NCI-H146 (cell line): ENCODE results near the gene SPINK5.

Source experiments
- DNase-seq: peaks from one replicate; lab custom pipeline; 2025; lab: John Stamatoyannopoulos, UW

SPINK5 gene

DNA sequence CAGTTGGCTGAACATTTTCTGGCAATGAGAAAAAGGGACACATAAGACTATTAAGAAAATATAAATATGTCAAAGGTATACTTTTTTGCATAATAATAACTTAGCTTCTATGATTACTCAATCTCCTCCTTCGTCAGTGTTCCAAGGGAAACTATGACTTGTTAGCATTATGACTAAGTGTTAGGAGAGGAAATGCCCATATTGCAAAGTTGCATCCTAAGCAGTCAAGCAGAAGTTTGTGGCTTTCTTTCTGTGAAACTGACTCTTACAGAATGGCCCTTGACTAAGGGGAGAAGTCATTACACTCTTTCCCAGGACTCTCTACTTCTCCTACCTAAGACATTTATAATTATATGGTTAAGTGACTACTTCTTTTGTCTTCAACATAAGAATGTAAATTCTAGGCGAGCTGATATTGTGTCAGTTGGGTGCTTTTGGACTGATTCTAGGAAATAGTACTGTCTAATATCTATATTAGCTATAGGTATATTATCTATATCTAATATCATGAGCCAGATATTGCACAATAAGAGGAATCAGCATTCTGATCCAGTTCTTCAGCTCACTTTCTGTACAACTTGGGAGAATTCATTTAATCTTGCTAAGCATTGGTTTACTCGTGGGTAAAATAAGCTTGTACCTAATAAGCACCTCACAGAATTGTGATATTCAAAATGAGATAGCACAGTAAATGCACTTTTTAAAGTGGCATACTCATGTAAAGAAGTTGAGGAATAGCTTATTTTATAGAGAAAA lies 122.6 kb downstream of the SPINK5 start:
- no peak for DNase-seq
